GM18499 (cell line): Measurements from ENCODE around the gene BICRAL.
"Not testable (repeated sequence)": the region's sequence is repeated elsewhere in the genome, so short reads cannot be mapped to it uniquely, and the experiment has no call there.

ENCODE experiments used
- ATAC-seq: cut with Tn5 transposase; IDR thresholded peaks from one replicate; pipeline ENCODE4 v1.9.1; 2021; ENCODE audit warnings: moderate number of reproducible peaks; ENCODE audit not compliant: insufficient read depth, unreplicated experiment

The BICRAL gene

DNA sequence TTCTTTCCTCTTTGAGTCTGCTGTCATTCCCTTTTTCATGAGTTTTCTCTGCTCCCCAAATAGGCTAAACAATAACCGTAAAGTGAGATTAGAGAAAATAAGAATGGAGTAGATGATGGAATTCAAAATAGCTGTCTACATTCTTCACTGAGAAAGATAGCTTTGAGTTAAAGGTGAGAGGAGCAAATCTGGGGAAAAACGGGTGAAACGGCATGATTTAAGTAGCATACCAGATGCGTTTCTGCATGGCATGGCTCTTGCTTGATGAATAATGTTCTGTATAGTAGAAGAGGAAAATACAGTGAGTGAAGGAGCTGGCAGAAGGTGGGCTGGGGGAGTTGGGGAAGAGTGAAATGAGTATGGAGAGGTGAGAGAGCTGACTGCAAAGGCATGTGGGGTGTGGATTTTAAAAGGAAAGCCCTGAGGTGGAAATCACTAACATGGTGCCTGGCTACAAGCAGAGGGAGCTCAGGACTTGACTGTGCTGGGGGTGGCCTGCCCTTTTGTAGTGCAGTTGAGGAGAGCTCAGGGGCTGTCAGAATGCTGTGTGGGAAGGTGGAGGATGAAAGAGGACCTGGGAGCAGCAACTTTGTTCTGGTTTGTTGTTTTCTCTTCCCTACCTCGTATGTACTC is 8.8 kb downstream of the BICRAL start:
- no peak for ATAC-seq

- no peak for ATAC-seq
These were observed 10.0 kb downstream of the BICRAL start for GRCh38 chr6:42791706-42792320.

- ATAC-seq = no peak
These were observed 13.8 kb downstream of the BICRAL start for GRCh38 chr6:42795651-42796050.

DNA sequence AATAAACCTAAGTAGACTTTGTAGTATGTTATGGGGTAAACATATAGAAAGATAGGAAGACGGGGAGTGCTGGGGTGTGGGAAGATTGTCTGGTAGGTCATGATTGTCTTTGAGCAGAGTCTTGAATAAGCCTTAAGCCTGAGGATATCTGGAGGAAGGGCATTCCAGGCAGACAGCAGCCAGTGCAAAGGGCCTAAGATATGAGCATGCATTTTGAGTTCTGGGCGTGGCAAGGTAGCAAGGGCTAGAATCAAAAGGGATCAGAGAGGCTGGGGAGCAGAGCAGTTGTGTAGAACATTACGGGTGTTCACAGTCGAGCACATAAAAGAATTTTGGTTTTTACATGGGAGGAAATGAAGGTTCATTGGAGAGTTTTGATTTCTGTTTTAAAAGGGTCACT is 14.3 kb downstream of the BICRAL start:
- ATAC-seq = no peak

- ATAC-seq = not testable (repeated sequence)
These were observed 15.8 kb downstream of the BICRAL start for GRCh38 chr6:42797696-42798095.

DNA sequence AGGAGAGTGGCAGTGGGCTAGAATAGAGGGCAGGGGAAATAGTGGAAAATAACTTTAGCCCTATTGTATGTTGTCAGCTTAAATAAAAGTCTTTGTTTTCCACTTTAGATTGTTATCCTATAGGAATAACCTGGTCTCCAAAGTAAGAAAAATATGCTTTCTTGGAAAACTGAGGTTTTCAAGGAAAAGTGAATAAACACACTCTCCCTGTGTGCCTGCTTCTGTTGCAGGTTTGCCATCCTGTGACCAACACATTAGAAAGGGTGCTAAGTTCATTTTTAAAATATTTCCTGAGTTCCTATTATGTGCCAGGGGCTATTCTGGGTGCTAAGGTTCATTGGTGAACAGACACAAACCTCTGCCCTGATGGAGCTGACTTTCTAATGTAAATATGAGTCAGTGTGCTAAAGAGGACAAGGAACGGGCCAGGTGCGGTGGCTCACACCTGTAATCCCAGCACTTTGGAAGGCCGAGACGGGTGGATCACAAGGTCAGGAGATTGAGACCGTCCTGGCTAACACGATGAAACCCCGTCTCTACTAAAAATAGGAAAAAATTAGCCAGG is 23.5 kb downstream of the BICRAL start:
- ATAC-seq = no peak

- not testable (repeated sequence) for ATAC-seq
These were observed 24.5 kb downstream of the BICRAL start for GRCh38 chr6:42806359-42806758.

- ATAC-seq = no peak
These were observed 26.9 kb downstream of the BICRAL start for GRCh38 chr6:42808492-42809483.

GRCh38 chr6:42813074-42813645 is 31.3 kb downstream of the BICRAL start:
- ATAC-seq = no peak

- no peak for ATAC-seq
These were observed 32.1 kb downstream of the BICRAL start for GRCh38 chr6:42813906-42814444.

DNA sequence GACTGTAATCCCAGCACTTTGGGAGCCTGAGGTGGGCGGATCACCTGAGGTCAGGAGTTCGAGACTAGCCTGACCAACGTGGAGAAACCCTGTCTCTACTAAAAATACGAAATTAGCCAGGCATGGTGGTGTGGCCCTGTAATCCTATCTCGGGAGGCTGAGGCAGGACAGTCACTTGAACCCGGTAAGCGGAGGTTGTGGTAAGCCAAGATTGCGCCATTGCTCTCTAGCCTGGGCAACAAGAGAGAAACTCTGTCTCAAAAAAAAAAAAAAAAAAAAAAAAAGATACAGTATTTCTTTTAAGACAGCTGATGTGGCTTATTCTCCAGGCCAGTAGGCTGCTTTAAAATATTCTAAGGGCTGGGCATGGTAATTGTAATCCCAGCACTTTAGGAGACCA is 33.9 kb downstream of the BICRAL start:
- not testable (repeated sequence) for ATAC-seq

DNA sequence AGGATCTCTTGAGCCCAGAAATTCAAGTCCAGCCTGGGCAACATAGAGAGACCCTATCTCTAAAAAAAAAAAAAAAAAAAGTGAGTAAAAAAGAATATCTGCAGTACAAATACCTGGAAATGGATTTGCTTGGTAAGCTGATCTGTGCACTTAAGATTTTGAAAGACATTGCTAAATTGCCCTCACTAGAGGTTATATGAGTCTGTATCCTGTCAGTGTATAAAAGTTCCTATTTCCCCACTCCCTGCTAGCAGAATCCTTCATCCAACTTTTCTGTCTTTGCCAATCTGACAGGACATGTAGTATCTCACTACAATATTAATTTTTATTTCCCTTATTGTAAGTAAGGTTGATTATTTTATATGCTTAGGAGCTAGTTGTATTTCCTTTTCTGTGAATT is 36.1 kb downstream of the BICRAL start:
- ATAC-seq = no peak

DNA sequence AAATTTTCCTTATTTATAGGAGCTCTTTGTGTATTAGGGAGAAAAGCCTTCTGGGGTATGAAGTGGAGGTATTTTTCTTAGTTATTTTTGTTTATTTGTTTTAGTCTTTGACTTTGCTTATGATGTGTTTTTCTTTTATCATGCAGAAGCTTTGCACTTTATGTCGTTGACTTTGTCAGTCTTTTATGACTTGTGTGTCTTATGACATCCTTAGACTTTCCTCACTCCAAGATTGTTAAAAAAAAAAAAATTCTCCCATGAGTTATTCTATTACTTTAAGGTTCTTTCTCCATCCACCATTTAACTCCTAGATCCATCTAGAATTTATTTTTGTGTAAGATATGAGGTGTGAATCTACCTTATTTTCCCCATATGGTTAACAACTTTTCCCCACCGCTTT is 36.6 kb downstream of the BICRAL start:
- no peak for ATAC-seq

- no peak for ATAC-seq
These were observed 37.0 kb downstream of the BICRAL start for GRCh38 chr6:42818878-42819277.

DNA sequence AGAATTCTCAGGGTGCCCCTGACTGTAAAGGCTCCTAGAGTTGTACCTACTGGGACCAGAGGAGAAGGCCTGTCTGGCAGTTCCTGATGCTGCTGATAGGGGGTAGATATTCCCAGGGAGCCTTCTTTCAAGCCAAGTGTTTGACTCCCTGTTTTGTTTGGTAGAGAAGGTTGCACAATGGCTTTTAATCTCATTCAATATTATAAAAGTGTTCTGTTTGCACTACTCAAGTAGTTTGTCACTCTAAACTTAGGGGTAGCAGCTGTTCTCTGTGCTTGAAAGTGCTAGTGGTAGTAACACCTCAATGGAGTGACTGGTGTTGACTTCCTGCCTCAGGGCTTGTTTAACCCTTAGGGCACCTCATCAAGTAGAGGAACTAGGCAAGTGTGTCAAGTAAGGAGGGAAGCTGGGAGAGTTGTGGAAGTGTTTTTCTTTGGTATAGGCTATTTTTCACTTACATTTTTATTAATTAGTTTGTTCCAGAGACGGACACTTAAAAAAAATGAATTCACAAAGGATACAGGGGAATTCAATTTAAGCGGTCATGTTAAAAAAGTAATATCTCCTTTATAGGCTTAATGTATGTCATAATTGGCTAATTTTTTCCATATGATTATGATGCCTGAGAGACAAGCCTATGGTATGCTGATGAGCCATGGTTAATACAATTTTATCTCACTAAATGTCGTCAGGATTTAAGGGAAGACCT is 38.1 kb downstream of the BICRAL start:
- no peak for ATAC-seq

DNA sequence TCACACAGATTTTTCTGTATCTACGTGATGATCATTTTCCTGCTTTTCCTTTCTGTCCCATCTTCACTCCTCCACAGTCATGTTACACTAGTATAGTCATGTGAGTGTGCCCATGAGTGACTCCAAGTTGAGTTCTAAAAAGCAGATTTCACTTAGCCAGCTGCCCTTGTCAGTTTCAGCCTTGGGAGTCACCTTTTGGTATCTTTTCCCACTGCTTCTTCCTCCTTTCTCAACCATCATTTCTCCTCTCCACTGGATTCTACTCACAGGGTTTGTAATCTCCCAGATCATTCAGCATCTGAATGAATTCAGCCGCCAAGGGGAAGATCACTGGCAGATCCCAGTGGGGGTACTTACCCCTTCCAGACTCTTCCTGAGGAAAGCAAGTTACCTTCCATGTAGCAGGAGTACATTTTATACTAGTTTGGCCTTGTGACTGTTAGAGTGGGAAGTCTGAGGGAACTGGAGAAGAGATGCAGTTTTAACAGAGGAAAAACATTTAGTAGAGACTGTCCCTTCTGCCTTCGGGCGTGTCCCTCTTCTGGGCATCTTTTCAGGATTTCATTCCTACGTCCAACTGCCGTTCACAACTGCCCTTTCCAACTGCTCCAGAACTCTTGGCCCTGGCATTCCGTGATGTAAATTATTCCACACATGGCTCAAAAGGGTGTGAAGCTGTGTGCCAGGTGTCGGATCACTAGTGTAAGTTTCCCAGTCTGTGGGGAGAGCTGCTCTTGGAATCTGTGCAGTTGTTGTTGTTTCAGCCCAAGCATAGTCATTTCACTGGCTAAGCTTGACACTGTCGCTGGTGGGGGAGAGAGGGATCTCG is 38.9 kb downstream of the BICRAL start:
- no peak for ATAC-seq

- no peak for ATAC-seq
These were observed 39.5 kb downstream of the BICRAL start for GRCh38 chr6:42821341-42821668.

- no peak for ATAC-seq
These were observed 40.0 kb downstream of the BICRAL start for GRCh38 chr6:42821846-42822245.

- no peak for ATAC-seq
These were observed 47.8 kb downstream of the BICRAL start for GRCh38 chr6:42829561-42830092.
